B cell (primary cell): ENCODE measurements around the gene RSBN1L.

Source experiments
- EZH2 ChIP-seq: IDR thresholded peaks from 2 replicates; pipeline ENCODE4 v1.6.1; 2012; ENCODE audit warnings: borderline replicate concordance, low read depth, mild to moderate bottlenecking, moderate library complexity, low read length; ENCODE audit not compliant: insufficient read depth, poor library complexity, severe bottlenecking
- TF ChIP-seq, protein P1 (sequence below): fragments of 200-600 bp; IDR thresholded peaks from one replicate; pipeline ENCODE4 v1.8.0; 2022; ENCODE audit warnings: antibody characterized with exemption, mild to moderate bottlenecking

GRCh38 chr7:77766801-77767605 lies 70.7 kb downstream of the RSBN1L start:
- TF ChIP-seq, protein P1, sequence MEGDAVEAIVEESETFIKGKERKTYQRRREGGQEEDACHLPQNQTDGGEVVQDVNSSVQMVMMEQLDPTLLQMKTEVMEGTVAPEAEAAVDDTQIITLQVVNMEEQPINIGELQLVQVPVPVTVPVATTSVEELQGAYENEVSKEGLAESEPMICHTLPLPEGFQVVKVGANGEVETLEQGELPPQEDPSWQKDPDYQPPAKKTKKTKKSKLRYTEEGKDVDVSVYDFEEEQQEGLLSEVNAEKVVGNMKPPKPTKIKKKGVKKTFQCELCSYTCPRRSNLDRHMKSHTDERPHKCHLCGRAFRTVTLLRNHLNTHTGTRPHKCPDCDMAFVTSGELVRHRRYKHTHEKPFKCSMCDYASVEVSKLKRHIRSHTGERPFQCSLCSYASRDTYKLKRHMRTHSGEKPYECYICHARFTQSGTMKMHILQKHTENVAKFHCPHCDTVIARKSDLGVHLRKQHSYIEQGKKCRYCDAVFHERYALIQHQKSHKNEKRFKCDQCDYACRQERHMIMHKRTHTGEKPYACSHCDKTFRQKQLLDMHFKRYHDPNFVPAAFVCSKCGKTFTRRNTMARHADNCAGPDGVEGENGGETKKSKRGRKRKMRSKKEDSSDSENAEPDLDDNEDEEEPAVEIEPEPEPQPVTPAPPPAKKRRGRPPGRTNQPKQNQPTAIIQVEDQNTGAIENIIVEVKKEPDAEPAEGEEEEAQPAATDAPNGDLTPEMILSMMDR: no peak
- TF ChIP-seq EZH2: no peak
